KOPT-K1 (cell line): ENCODE measurements around the gene PCDHGB4.
"Not testable (repeated sequence)": the region's sequence is repeated elsewhere in the genome, so short reads cannot be mapped to it uniquely, and the experiment has no call there.

ENCODE experiments used
- H3K27ac ChIP-seq: fragments of 200-600 bp; sonication (generic); 2 replicates; pipeline ENCODE4 v1.5.1; 2016; ENCODE audit warnings: antibody characterized with exemption, mild to moderate bottlenecking, low read depth, low read length; ENCODE audit not compliant: poor library complexity, severe bottlenecking
- H3K36me3 ChIP-seq: fragments of 200-600 bp; sonication (generic); 2 replicates; pipeline ENCODE4 v1.5.1; 2017; ENCODE audit warnings: antibody characterized with exemption, mild to moderate bottlenecking, low read length, moderate library complexity; ENCODE audit not compliant: insufficient read depth
- H3K9me3 ChIP-seq: fragments of 200-600 bp; sonication (generic); 2 replicates; pipeline ENCODE4 v1.5.1; 2017; ENCODE audit warnings: antibody characterized with exemption, low read length, mild to moderate bottlenecking; ENCODE audit not compliant: insufficient read depth, poor library complexity, severe bottlenecking

The PCDHGB4 gene

GRCh38 chr5:141359790-141360426, 27.6 kb upstream of the PCDHGB4 start, which contains the start of gene PCDHGB2:
TSS of gene PCDHGB2 (plus strand) at chr5:141359994. CDS start at chr5:141360136, 142 bp downstream.
- Histone ChIP-seq H3K27ac (no peak within 1 kb of the TSS), H3K36me3 (no peaks in the 10 kb centered on the region), H3K9me3 (peaks cover 31% of the 10 kb centered on the region)

GRCh38 chr5:141360685-141361084, 26.8 kb upstream of the PCDHGB4 start:
- H3K9me3 ChIP-seq: peaks cover 39% of the 10 kb centered on the region
- no peaks in the 10 kb centered on the region for H3K36me3 ChIP-seq
- no peak overlapping the region for H3K27ac ChIP-seq

- peaks cover 47% of the 10 kb centered on the region for H3K9me3 ChIP-seq
- H3K27ac ChIP-seq: no peak overlapping the region
- no peaks in the 10 kb centered on the region for H3K36me3 ChIP-seq
These were observed 24.8 kb upstream of the PCDHGB4 start for GRCh38 chr5:141362719-141363118.

GRCh38 chr5:141363952-141364660, 23.4 kb upstream of the PCDHGB4 start, which contains the start of gene PCDHGA5:
TSS of gene PCDHGA5 (plus strand) at chr5:141364162. CDS start at chr5:141364331, 169 bp downstream.
- Histone ChIP-seq H3K9me3 (peaks cover 47% of the 10 kb centered on the region), H3K36me3 (no peaks in the 10 kb centered on the region)

GRCh38 chr5:141366016-141366896, 21.2 kb upstream of the PCDHGB4 start:
- H3K36me3 ChIP-seq: no peaks in the 10 kb centered on the region
- H3K9me3 ChIP-seq: peaks cover 50% of the 10 kb centered on the region
- no peak overlapping the region for H3K27ac ChIP-seq

More at GRCh38 chr5:141363952-141364660, 23.4 kb upstream of the PCDHGB4 start, which contains the start of gene PCDHGA5:
- H3K27ac ChIP-seq: no peak within 1 kb of the TSS

- peaks cover 39% of the 10 kb centered on the region for H3K9me3 ChIP-seq
- no peaks in the 10 kb centered on the region for H3K36me3 ChIP-seq
- no peak within 1 kb of the TSS for H3K27ac ChIP-seq
These were observed 17.3 kb upstream of the PCDHGB4 start, which contains the start of gene PCDHGB3 for GRCh38 chr5:141369994-141370848. TSS of gene PCDHGB3 (plus strand) at chr5:141370242. CDS start at chr5:141370395, 153 bp downstream.

- Histone ChIP-seq H3K36me3 (no peaks in the 10 kb centered on the region), H3K9me3 (peaks cover 36% of the 10 kb centered on the region), H3K27ac (no peak overlapping the region)
These were observed 15.7 kb upstream of the PCDHGB4 start for GRCh38 chr5:141371572-141372475.

- no peaks in the 10 kb centered on the region for H3K36me3 ChIP-seq
- peaks cover 36% of the 10 kb centered on the region for H3K9me3 ChIP-seq
- H3K27ac ChIP-seq: no peak within 1 kb of the TSS
These were observed 13.7 kb upstream of the PCDHGB4 start, which contains the start of gene PCDHGA6 for GRCh38 chr5:141373673-141374317. TSS of gene PCDHGA6 (plus strand) at chr5:141373891. CDS start at chr5:141374084, 193 bp downstream.

GRCh38 chr5:141374627-141375026, 12.9 kb upstream of the PCDHGB4 start:
- Histone ChIP-seq H3K9me3 (peaks cover 36% of the 10 kb centered on the region), H3K27ac (no peak overlapping the region), H3K36me3 (no peaks in the 10 kb centered on the region)

GRCh38 chr5:141375444-141376155, 11.9 kb upstream of the PCDHGB4 start:
- H3K36me3 ChIP-seq, H3K27ac ChIP-seq: not testable (repeated sequence)
- H3K9me3 ChIP-seq: peaks cover 30% of the 10 kb centered on the region

- Histone ChIP-seq H3K9me3 (peaks cover 29% of the 10 kb centered on the region), H3K27ac (no peak within 1 kb of the TSS), H3K36me3 (no peaks in the 10 kb centered on the region)
These were observed 4.8 kb upstream of the PCDHGB4 start, which contains the start of gene PCDHGA7 for GRCh38 chr5:141382469-141383294. TSS of gene PCDHGA7 (plus strand) at chr5:141382742. CDS start at chr5:141382900, 158 bp downstream.

GRCh38 chr5:141383345-141383744, 4.2 kb upstream of the PCDHGB4 start:
- no peaks in the 10 kb centered on the region for H3K36me3 ChIP-seq
- H3K9me3 ChIP-seq: peaks cover 29% of the 10 kb centered on the region
- no peak overlapping the region for H3K27ac ChIP-seq
